H9 (cell line): ENCODE data around the gene GOLGA6A. TPM values are rescaled to one million over a fixed set of nuclear protein-coding genes. Genes with fewer than 3 reads are reported as not detected.

ENCODE experiments used
- DNase-seq: peaks from one replicate; pipeline ENCODE4 v3.0.0-alpha.2; 2017
- H2AFZ ChIP-seq: one replicate; pipeline ENCODE4 v1.6.1; 2013; ENCODE audit warnings: mild to moderate bottlenecking, low read length, control low read depth, moderate library complexity
- H2AK5ac ChIP-seq: 2 replicates; pipeline ENCODE4 v1.6.1; 2013; ENCODE audit warnings: low read length, control low read depth, mixed read lengths; ENCODE audit not compliant: insufficient read length
- H2BK120ac ChIP-seq: one replicate; pipeline ENCODE4 v1.6.1; 2013; ENCODE audit warnings: low read depth, mild to moderate bottlenecking, low read length, control low read depth, inconsistent platforms; ENCODE audit not compliant: poor library complexity, severe bottlenecking
- H2BK12ac ChIP-seq: 2 replicates; pipeline ENCODE4 v1.6.1; 2013; ENCODE audit warnings: low read length, control low read depth, mixed read lengths, low read depth; ENCODE audit not compliant: insufficient read length
- H2BK15ac ChIP-seq: 2 replicates; pipeline ENCODE4 v1.6.1; 2013; ENCODE audit warnings: low read depth, low read length, control low read depth
- H2BK20ac ChIP-seq: one replicate; pipeline ENCODE4 v1.6.1; 2013; ENCODE audit warnings: low read depth, mild to moderate bottlenecking, low read length, control low read depth, inconsistent platforms; ENCODE audit not compliant: poor library complexity, severe bottlenecking
- H2BK5ac ChIP-seq: 2 replicates; pipeline ENCODE4 v1.6.1; 2013; ENCODE audit warnings: low read length, control low read depth, mixed read lengths; ENCODE audit not compliant: insufficient read length
- H3K14ac ChIP-seq: 2 replicates; pipeline ENCODE4 v1.6.1; 2013; ENCODE audit warnings: low read length, control low read depth; ENCODE audit not compliant: insufficient read depth
- H3K18ac ChIP-seq: 2 replicates; pipeline ENCODE4 v1.6.1; 2013; ENCODE audit warnings: low read depth, mild to moderate bottlenecking, mixed read lengths, low read length, control low read depth; ENCODE audit not compliant: insufficient read length
- H3K23ac ChIP-seq: 2 replicates; pipeline ENCODE4 v1.6.1; 2013; ENCODE audit warnings: low read length, control low read depth, mixed read lengths, low read depth; ENCODE audit not compliant: insufficient read length
- H3K23me2 ChIP-seq: 2 replicates; pipeline ENCODE4 v1.6.1; 2013; ENCODE audit warnings: low read depth, mild to moderate bottlenecking, mixed read lengths, low read length, control low read depth; ENCODE audit not compliant: insufficient read length, poor library complexity, severe bottlenecking
- H3K27ac ChIP-seq: 2 replicates; pipeline ENCODE4 v1.5.1; 2013; ENCODE audit warnings: low read length, control low read depth, mixed read lengths, low read depth; ENCODE audit not compliant: insufficient read length
- H3K27me3 ChIP-seq: 2 replicates; pipeline ENCODE4 v1.6.1; 2013; ENCODE audit warnings: low read length, control low read depth, inconsistent platforms; ENCODE audit not compliant: insufficient read depth
- H3K4ac ChIP-seq: 2 replicates; pipeline ENCODE4 v1.6.1; 2013; ENCODE audit warnings: low read depth, mild to moderate bottlenecking, control low read depth, inconsistent platforms, low read length, moderate library complexity
- H3K4me1 ChIP-seq: 2 replicates; pipeline ENCODE4 v1.6.1; 2013; ENCODE audit warnings: low read length, control low read depth, inconsistent platforms; ENCODE audit not compliant: insufficient read depth
- H3K4me2 ChIP-seq: 2 replicates; pipeline ENCODE4 v1.6.1; 2013; ENCODE audit warnings: low read length, control low read depth, mixed read lengths; ENCODE audit not compliant: insufficient read length, insufficient read depth
- H3K56ac ChIP-seq: 2 replicates; pipeline ENCODE4 v1.6.1; 2013; ENCODE audit warnings: low read depth, mild to moderate bottlenecking, mixed read lengths, low read length, control low read depth; ENCODE audit not compliant: insufficient read length
- H3K79me1 ChIP-seq: 2 replicates; pipeline ENCODE4 v1.6.1; 2013; ENCODE audit warnings: low read depth, mild to moderate bottlenecking, moderate library complexity, low read length, control low read depth, inconsistent platforms; ENCODE audit not compliant: insufficient read depth, poor library complexity, severe bottlenecking
- H3K79me2 ChIP-seq: 2 replicates; pipeline ENCODE4 v1.6.1; 2013; ENCODE audit warnings: low read length, control low read depth, inconsistent platforms; ENCODE audit not compliant: insufficient read depth
- H3K9ac ChIP-seq: 2 replicates; pipeline ENCODE4 v1.6.1; 2013; ENCODE audit warnings: low read length, control low read depth, mixed read lengths; ENCODE audit not compliant: insufficient read length; ENCODE audit errors: extremely low read depth
- H3K9me3 ChIP-seq: one replicate; pipeline ENCODE4 v1.6.1; 2013; ENCODE audit warnings: low read depth, low read length, inconsistent platforms; ENCODE audit not compliant: control insufficient read depth
- H3T11ph ChIP-seq: one replicate; pipeline ENCODE4 v1.6.1; 2013; ENCODE audit warnings: mild to moderate bottlenecking, low read length, control low read depth, inconsistent platforms
- H4K20me1 ChIP-seq: one replicate; pipeline ENCODE4 v1.6.1; 2013; ENCODE audit not compliant: control insufficient read depth, insufficient read length, insufficient read depth
- H4K5ac ChIP-seq: 2 replicates; pipeline ENCODE4 v1.6.1; 2013; ENCODE audit warnings: low read depth, mild to moderate bottlenecking, mixed read lengths, low read length, control low read depth; ENCODE audit not compliant: insufficient read length
- H4K8ac ChIP-seq: replicated peaks from 2 replicates; pipeline ENCODE4 v1.6.1; 2013; ENCODE audit warnings: low read length, control low read depth, mixed read lengths, low read depth; ENCODE audit not compliant: insufficient read length
- H4K91ac ChIP-seq: 2 replicates; pipeline ENCODE4 v1.6.1; 2013; ENCODE audit warnings: low read depth, mild to moderate bottlenecking, moderate library complexity, mixed read lengths, low read length, control low read depth; ENCODE audit not compliant: insufficient read length
- H3K27ac Mint-ChIP-seq, 3 experiments: 2 replicates in 2 of 3; 3 replicates in 1 of 3; pipeline ENCODE4 v1.8.0; 2020 to 2021; ENCODE audit warnings: mixed read lengths in 3 of 3, mild to moderate bottlenecking in 1 of 3, moderate library complexity in 1 of 3
- H3K27me3 Mint-ChIP-seq: 2 replicates; pipeline ENCODE4 v1.8.0; 2021; ENCODE audit warnings: low read depth, mild to moderate bottlenecking, moderate library complexity, mixed read lengths
- H3K36me3 Mint-ChIP-seq, 3 experiments: 2 replicates in 2 of 3; 3 replicates in 1 of 3; pipeline ENCODE4 v1.8.0; 2020 to 2021; ENCODE audit warnings: low read depth in 3 of 3, mixed read lengths in 3 of 3; ENCODE audit not compliant: insufficient read depth in 1 of 3
- H3K4me1 Mint-ChIP-seq, 2 experiments: 2 replicates each; pipeline ENCODE4 v1.8.0; 2020; ENCODE audit warnings: mixed read lengths in 2 of 2
- H3K4me3 Mint-ChIP-seq, 2 experiments: 2 replicates in 1 of 2; 3 replicates in 1 of 2; pipeline ENCODE4 v1.8.0; 2020 to 2021; ENCODE audit warnings: mild to moderate bottlenecking in 2 of 2, mixed read lengths in 2 of 2, moderate library complexity in 1 of 2
- H3K9me3 Mint-ChIP-seq, 2 experiments: 2 replicates in 1 of 2; 3 replicates in 1 of 2; pipeline ENCODE4 v1.8.0; 2020; ENCODE audit warnings: mild to moderate bottlenecking in 2 of 2, mixed read lengths in 2 of 2, moderate library complexity in 1 of 2
- CTCF ChIP-seq: fragments of 200-600 bp; sonication (generic); conservative IDR thresholded peaks from 3 replicates; pipeline ENCODE4 v1.8.0; 2021; ENCODE audit warnings: antibody characterized with exemption, mild to moderate bottlenecking
- WGBS: extraction: QIAGEN DNeasy Blood & Tissue Kit; methylation state at CpG from one replicate; pipeline ENCODE4 v1.1.7; 2013; ENCODE audit warnings: missing lambda C conversion rate, low lambda C conversion rate, mixed read lengths; ENCODE audit not compliant: insufficient read length; ENCODE audit errors: extremely low coverage; 5-methylcytosine and 5-hydroxymethylcytosine counted together
- total RNA-seq: library from RNA; stranded (reverse); gene quantifications from 2 replicates; pipeline ENCODE4 v1.2.1, GENCODE V29; 2021

The GOLGA6A gene
- total RNA-seq, 1 experiment from 2014 or later, result 0.72 TPM

GRCh38 chr15:74043425-74044266 lies 38.7 kb downstream of the GOLGA6A start:
- Histone ChIP-seq H2BK5ac (no peak overlapping the region), H4K20me1 (no peaks in the 10 kb centered on the region), H3K4me2 (no peak overlapping the region), H3K4ac (no peak overlapping the region), H4K8ac (no peak overlapping the region), H2BK20ac (no peak overlapping the region), H3K23me2 (no peaks in the 10 kb centered on the region), H3K27me3 (no peaks in the 10 kb centered on the region), H4K5ac (no peak overlapping the region), H3K9ac (no peak overlapping the region), H3K14ac (no peak overlapping the region), H2BK120ac (no peak overlapping the region), H3K56ac (no peak overlapping the region), H3K4me1 (peaks cover 3% of the 10 kb centered on the region; the same call in 1 of the 2 replicates), H3K79me2 (no peaks in the 10 kb centered on the region), H3K9me3 (no peaks in the 10 kb centered on the region), H2BK12ac (no peak overlapping the region), H3K79me1 (no peaks in the 10 kb centered on the region), H3T11ph (no peak overlapping the region), H2AK5ac (no peak overlapping the region), H3K18ac (no peak overlapping the region), H4K91ac (no peak overlapping the region), H3K27ac (no peak overlapping the region), H2BK15ac (no peak overlapping the region), H3K23ac (no peak overlapping the region), H2AFZ (no peak overlapping the region)
- DNase-seq, result no peak
- H3K4me3 Mint-ChIP-seq, result no peak overlapping the region
- no peaks in the 10 kb centered on the region; a peak in 1 of 5 replicates for H3K9me3 Mint-ChIP-seq
- peaks cover 20 to 22% of the 10 kb centered on the region in 2 experiments for H3K4me1 Mint-ChIP-seq
- peaks cover 6% of the 10 kb centered on the region for H3K27me3 Mint-ChIP-seq
- no CpG with 5 or more reads among the region's 7 CpGs for WGBS
- H3K27ac Mint-ChIP-seq, result no peak overlapping the region
- TF ChIP-seq CTCF, result no peak
- H3K36me3 Mint-ChIP-seq, result no peaks in the 10 kb centered on the region
